ENCODE results near the gene CAMK1D.

The CAMK1D gene

DNA sequence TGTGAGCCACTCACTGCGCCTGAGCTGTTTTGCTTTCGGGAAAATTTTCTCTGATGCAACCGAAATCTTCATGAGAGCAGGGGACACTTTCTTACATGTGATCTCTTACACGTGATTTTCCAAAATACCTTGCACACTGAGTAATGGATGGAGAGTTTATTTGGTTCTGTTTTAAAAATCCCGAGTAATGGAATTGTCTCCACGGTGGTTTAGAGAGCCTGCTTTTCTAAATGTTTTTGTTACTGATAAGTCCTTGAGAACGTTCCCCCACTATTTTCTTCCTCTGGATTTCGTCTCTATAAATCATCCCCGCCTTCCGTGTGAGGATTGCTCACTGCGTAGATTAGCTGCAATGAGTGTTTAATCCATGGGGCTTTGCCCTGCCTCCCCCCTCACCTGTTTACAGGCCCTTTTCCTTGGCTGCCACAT lies 25.7 kb downstream of the CAMK1D start:
- no peak for DNase-seq (ENCODE audit: low spot score)

- no peak for DNase-seq (ENCODE audit: low spot score)
These were observed 26.9 kb downstream of the CAMK1D start for GRCh38 chr10:12376211-12376610.

GRCh38 chr10:12377658-12378290 lies 28.4 kb downstream of the CAMK1D start:
- DNase-seq (ENCODE audit: low spot score) = no peak

- DNase-seq (ENCODE audit: low spot score) = no peak
These were observed 31.7 kb downstream of the CAMK1D start for GRCh38 chr10:12380999-12381398.

GRCh38 chr10:12381536-12382156 lies 32.3 kb downstream of the CAMK1D start:
- DNase-seq (ENCODE audit: low spot score) = no peak

- DNase-seq (ENCODE audit: low spot score) = no peak
These were observed 32.8 kb downstream of the CAMK1D start for GRCh38 chr10:12382157-12382548.

- DNase-seq (ENCODE audit: low spot score) = no peak
These were observed 33.7 kb downstream of the CAMK1D start for GRCh38 chr10:12382956-12383531.

- no peak for DNase-seq (ENCODE audit: low spot score)
These were observed 35.6 kb downstream of the CAMK1D start for GRCh38 chr10:12384906-12385305.

DNA sequence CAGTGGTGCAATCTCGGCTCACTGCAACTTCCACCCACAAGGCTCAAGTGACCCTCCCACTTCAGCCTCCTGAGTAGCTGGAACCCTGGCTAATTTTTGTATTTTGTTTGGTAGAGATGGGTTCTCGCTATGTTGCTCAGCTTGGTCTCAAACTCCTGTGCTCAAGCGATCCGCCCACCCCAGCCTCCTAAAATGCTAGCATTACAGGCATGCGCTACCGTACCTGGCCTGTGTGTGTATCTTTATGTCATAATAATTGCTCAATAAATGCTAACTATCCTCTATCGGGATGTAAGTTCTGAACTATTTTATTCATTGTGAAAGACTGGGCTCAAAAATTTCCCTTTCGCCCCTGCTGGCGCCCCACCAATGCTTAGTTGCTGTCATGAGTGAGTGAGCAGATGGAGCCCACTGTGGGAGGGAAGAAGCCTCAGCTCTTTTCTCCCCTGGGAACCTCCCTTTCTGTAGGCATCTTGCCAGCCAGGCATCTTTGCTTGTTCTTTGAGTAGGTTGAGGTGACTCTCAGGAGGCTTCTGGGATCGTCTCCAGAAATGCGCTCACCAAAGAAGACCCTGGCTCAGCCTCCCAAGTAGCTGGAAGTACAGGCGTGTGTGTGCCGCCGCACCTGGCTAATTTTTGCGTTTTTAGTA lies 38.3 kb downstream of the CAMK1D start:
- DNase-seq (ENCODE audit: low spot score) = no peak

DNA sequence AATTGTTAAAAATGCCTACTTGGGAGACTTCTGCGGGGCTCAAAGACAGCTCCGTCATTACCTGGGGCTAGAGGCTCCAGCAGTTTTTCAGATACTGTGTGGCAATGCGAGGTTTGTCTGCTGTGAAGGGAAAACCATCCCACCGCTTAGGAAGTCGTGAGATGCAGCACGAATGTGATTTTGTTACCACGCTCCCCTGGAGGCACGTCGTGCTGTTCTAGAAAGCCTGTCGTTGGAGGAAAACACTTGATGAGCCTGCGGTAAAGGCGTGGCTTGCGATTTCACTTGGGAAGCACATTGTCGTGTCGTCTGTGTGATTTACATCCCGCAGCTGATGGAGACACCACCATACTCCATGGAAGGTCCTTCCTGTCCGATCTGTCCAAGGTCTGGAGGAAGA lies 39.3 kb downstream of the CAMK1D start:
- no peak for DNase-seq (ENCODE audit: low spot score)

DNA sequence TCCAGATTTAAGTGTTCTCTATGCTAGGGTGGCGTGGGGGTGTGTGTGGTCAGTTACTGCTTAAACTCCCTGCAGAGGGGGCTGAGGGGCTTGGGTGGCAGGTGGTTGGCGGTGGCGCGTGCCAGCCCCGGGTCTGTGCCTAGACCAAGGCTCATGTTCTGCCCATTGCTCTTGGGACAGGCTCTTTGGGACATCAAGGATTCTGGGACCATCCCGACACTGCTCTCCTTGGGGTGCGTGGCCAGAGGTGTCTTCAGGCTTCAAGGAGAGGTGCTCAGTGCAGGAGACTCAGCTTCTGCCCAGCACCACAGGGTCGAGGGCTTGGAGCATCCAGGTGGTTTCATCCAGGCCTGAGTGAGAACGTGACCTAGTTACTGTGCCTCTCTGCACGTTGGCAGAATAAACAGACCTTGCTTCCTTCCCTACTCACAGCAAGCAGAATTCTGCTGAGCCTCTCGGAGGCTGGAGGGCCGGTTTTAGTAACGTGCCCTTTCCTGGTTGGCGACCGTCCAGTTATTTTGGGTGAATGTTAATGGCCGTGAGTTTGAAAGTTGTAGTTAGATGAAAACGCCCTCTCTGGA lies 39.9 kb downstream of the CAMK1D start:
- DNase-seq (ENCODE audit: low spot score) = no peak

DNA sequence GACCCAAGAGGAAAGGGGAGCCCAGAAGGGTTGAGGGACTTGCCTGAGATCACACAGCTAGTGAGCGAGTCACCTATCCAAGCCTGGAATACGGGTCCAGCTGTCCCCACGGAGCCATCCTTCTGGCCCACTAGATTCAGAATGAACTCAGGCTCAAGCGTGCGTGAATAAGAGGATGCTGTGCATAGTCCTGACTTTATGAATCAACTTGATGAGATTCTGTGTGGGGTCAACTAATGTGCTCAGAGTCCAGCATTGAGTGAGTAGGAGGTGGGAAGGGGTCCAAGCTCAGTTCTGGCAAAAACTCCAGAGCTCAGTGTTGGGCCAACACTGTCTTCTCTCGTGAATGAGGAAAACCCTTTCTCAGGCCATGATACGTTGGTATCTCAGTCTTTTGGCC lies 41.4 kb downstream of the CAMK1D start:
- no peak for DNase-seq (ENCODE audit: low spot score)

GRCh38 chr10:12391206-12391605 lies 41.9 kb downstream of the CAMK1D start:
- no peak for DNase-seq (ENCODE audit: low spot score)

- no peak for DNase-seq (ENCODE audit: low spot score)
These were observed 44.5 kb downstream of the CAMK1D start for GRCh38 chr10:12393831-12394230.

DNA sequence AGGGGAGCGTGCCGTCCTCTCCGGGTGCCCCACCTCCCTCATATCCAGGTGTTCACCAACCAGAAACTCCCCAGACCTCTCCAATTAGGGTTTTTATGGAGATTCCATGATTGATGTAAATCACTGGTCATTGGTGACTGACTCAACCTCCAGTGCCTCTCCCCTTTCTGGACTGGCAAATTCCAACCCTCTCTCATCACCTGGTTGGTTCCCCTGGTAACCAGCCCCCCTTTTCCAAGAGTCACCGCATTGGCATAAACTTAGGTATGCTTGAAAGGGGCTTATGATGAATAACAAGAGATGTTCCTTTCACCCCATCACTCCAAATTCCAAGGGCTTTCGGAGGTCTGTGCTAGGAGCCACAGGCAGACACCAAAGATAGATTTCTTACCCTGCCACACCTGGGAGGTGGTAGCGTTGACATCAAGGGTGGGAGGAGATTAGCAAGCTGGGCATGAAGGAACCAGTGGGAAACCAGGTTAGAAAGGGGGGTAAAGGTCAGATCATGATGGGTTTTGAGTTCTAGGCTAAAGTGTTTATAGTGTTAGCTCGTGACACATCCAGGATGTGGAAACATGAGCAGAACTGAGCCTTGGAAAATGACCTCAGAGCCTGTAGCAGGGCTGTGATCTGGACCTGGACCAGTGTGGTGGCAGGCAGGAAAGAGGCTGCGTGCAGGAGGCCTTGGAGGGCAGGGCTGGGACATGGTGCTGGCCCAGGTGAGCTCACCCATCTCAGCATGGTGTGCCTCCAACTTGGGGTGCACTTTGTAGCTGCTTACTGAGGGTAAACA lies 45.1 kb downstream of the CAMK1D start:
- no peak for DNase-seq (ENCODE audit: low spot score)

- no peak for DNase-seq (ENCODE audit: low spot score)
These were observed 46.7 kb downstream of the CAMK1D start for GRCh38 chr10:12396093-12396492.

- DNase-seq (ENCODE audit: low spot score) = no peak
These were observed 47.2 kb downstream of the CAMK1D start for GRCh38 chr10:12396567-12396966.

DNA sequence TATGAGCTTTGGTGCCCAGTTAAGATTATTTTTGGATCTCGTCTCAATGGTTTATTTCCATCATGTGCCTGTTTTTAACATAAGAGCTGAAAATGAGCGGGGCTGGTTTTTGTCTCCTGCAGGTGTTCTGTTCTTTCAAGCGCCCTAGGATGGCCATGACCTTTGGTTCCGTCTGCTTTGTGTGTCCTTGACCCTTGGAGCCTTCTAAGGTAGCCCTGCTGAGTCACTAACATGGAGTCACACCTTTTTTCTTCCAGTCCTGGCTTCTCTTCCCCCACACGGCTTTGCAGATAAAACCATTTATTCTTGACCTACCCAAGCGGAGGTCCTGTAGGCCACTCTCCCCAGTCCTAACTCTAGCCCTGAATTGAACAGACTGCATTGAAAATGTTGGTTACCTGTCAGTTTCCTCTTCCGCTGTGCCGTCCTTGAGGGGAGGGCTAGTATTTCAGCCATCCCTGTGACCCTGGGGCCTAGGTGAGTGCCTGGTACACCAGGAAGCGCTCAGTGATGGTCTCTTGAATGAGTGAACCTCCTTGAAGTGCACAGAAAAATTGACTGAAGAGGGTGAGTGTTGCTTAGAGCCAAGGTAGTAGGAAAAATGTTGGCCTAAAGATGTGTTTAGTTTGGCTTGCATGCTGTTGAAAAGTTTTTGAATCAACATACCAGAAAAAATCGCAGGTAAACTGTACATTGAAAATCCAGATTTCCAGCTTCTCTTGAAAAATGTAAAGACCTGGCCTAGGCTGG lies 48.0 kb downstream of the CAMK1D start:
- DNase-seq (ENCODE audit: low spot score) = no peak

GRCh38 chr10:12397941-12398340 lies 48.6 kb downstream of the CAMK1D start:
- no peak for DNase-seq (ENCODE audit: low spot score)

- no peak for DNase-seq (ENCODE audit: low spot score)
These were observed 51.1 kb downstream of the CAMK1D start for GRCh38 chr10:12400266-12400931.

- DNase-seq (ENCODE audit: low spot score) = no peak
These were observed 52.1 kb downstream of the CAMK1D start for GRCh38 chr10:12401466-12401865.

Data from CD4-positive, alpha-beta T cell treated with Interleukin-15 for 4 hours (primary cell).